ENCODE data around the gene TAF11L8.
"Not testable (repeated sequence)": the region's sequence is repeated elsewhere in the genome, so short reads cannot be mapped to it uniquely, and the experiment has no call there.

TAF11L8 gene

GRCh38 chr5:17590860-17591259 lies at the start of gene TAF11L8:
TSS of gene TAF11L8 (minus strand) at chr5:17590960.
- DNase-seq (ENCODE audit: low read depth): not testable (repeated sequence)

GRCh38 chr5:17634160-17634559 lies 43.4 kb upstream of the TAF11L8 start, which contains the start of gene TAF11L14:
TSS of gene TAF11L14 (plus strand) at chr5:17634460.
- DNase-seq (ENCODE audit: low read depth): no peak

GRCh38 chr5:17631788-17632187 lies 41.0 kb upstream of the TAF11L8 start, which contains the start of gene TAF11L13:
TSS of gene TAF11L13 (plus strand) at chr5:17632088.
- DNase-seq (ENCODE audit: low read depth): not testable (repeated sequence)

GRCh38 chr5:17625686-17626085 lies 34.9 kb upstream of the TAF11L8 start:
- DNase-seq (ENCODE audit: low read depth): no peak

- no peak for DNase-seq (ENCODE audit: low read depth)
Measured at GRCh38 chr5:17620627-17621026, 29.9 kb upstream of the TAF11L8 start.

- DNase-seq (ENCODE audit: low read depth): no peak
Measured at GRCh38 chr5:17619354-17619753, 28.6 kb upstream of the TAF11L8 start.

- no peak for DNase-seq (ENCODE audit: low read depth)
Measured at GRCh38 chr5:17614872-17615605, 24.3 kb upstream of the TAF11L8 start.

GRCh38 chr5:17610092-17610491 lies 19.3 kb upstream of the TAF11L8 start, which contains the start of gene TAF11L12:
TSS of gene TAF11L12 (plus strand) at chr5:17610392.
- not testable (repeated sequence) for DNase-seq (ENCODE audit: low read depth)

- DNase-seq (ENCODE audit: low read depth): not testable (repeated sequence)
Measured at GRCh38 chr5:17607461-17607860, 16.7 kb upstream of the TAF11L8 start.

- DNase-seq (ENCODE audit: low read depth): no peak
Measured at GRCh38 chr5:17604951-17605350, 14.2 kb upstream of the TAF11L8 start.

GRCh38 chr5:17603880-17604279 lies 13.1 kb upstream of the TAF11L8 start, which contains the start of gene TAF11L11:
TSS of gene TAF11L11 (plus strand) at chr5:17604183.
- DNase-seq (ENCODE audit: low read depth): not testable (repeated sequence)

- not testable (repeated sequence) for DNase-seq (ENCODE audit: low read depth)
Measured at GRCh38 chr5:17597728-17598127, 7.0 kb upstream of the TAF11L8 start, which contains the start of gene TAF11L10. TSS of gene TAF11L10 (minus strand) at chr5:17597828.

GRCh38 chr5:17594255-17594654 lies 3.5 kb upstream of the TAF11L8 start, which contains the start of gene TAF11L9:
TSS of gene TAF11L9 (minus strand) at chr5:17594394.
- DNase-seq (ENCODE audit: low read depth): not testable (repeated sequence)

GRCh38 chr5:17585658-17586057 lies 5.1 kb downstream of the TAF11L8 start, which contains the start of gene TAF11L7:
TSS of gene TAF11L7 (minus strand) at chr5:17585758.
- DNase-seq (ENCODE audit: low read depth): not testable (repeated sequence)
